HG02588 (cell line): Measurements from ENCODE around the gene TPRG1L.

Source experiments
- ATAC-seq: cut with Tn5 transposase; IDR thresholded peaks from one replicate; pipeline ENCODE4 v1.9.1; 2021; ENCODE audit warnings: mild to moderate bottlenecking, moderate library complexity; ENCODE audit not compliant: unreplicated experiment

Gene TPRG1L

DNA sequence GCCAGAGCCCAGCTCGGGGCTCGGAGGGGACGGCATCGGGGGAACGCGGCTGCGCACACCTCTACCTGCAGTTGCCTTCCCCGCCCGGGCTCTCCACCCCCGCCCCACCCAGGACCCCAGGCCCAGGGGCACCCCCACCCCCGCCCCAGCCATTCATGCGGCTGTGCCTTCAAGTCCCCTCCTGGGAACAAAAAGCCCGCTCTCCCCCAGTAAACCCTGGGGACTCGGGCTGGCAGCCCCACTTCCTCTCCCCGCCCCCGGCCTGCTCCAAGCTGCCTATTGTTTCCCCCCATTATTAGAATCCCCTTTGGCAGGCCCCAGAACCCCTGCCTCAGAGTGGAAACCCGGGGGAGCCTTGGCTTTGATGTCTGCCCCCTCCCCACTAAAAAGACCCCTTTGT lies 31.5 kb upstream of the TPRG1L start:
- ATAC-seq: no peak

DNA sequence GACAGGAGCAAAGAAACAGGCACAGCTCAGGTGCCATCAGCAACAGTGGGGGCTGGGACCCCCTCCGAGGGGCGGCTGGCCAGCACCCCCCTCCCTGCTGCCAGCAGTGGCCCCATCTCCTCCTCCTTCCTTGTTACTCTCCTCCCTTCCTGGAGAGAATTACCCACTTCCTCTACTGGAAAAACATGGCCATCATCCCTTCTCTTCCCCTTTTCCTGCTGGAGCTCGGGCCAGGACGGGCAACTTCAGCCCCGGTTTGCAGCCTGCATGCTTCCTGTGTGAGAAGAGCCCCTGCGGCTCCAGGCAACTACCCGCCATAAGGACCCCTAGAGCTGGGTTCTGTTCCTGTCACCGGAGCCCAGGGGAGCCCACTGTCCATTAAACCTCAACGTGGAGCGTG lies 31.1 kb upstream of the TPRG1L start:
- no peak for ATAC-seq

DNA sequence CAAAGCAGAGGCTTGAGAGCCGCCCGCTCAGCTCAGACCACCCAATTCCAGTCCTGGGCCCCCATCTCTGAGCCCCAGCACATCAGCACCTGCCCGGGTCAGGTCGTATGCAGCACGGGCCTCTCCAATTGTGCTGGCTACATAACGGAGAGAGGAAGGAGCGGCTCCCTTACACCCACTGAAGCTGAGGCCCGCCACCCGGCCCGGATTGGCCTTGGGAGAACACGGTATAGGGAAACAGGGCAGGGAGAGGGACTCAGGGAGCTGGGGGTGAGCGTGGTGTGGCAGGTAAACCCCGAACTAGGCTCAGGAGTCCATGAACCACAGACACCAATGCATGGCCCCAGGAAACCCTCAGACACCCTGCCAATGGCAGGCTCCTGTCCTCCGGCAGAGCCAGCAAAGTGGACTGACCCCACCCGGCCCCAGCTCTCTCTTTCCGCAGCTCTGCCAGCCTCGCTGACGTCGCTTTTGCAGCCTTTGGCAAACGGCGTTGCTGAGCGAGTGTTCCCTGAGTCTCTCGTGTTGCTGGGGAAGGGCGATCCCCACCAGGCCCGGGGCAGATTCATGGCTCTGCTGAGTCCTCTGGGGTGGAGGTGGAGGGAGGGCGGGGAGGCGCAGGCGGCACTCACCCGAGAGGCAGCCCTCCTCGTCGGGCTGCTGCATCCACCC lies 30.0 kb upstream of the TPRG1L start:
- no peak for ATAC-seq

DNA sequence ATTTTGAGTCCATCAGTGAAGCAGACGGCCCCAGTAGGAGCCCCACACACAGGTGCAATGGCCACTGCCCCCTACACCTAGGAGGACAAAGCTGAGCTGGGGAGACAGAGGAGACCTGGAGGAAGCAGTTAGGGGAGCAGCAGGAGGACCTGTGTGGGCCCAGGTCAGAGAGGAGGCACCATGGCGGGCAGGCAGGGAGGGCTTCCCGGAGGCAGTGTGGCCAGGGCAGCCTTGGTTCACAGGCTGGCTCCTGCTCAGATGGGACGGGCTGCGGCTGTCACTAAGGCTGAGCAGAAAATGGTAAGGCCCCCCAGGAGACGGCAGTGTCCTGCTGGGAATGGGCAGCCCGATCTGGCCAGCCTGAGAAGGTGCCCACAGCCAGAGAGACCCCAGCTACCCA lies 28.9 kb upstream of the TPRG1L start:
- no peak for ATAC-seq

DNA sequence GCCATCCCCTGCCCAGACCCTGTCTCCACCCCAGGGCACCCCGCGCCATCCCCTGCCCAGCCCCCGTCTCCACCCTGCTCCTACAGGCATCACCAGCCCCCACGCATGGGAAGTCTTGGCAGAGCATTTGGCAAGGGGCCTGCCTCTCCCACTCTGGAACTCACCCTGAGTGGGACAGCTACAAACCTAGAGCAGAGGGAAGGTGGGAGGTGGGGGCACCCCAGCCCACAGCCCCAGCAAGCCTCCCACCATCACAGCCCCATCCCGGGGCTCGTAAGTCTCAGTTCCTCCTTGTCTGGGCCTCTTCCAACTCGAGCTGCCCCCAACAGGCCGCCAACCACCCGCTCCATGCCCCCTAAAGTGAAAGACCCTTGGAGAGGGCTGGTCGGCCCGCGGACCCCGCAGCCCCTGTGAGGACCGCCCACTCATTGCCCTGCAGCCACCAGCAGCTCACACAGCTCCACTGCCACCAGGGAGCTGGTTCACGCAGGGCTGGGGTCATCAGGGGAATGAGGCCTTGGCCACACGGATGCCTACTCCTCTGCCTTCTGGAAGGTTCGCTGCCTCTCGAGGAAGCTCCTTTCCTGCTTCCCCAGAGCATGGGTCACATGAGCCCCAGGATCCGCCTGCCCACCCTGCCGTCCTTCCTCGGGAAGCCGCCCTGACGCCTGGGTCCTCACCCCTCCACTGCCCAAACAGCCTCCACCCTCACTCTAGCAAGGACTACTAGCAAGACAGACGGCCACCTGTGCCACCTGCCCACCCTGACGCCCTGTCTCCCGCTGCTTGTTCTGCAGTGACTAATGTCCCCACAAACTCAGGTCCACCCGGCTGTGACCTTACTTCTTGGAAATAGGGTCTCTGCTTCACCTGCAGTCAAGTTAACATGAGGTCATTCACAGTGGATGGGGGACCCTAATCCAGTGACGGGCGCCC lies 27.9 kb upstream of the TPRG1L start:
- ATAC-seq: no peak

DNA sequence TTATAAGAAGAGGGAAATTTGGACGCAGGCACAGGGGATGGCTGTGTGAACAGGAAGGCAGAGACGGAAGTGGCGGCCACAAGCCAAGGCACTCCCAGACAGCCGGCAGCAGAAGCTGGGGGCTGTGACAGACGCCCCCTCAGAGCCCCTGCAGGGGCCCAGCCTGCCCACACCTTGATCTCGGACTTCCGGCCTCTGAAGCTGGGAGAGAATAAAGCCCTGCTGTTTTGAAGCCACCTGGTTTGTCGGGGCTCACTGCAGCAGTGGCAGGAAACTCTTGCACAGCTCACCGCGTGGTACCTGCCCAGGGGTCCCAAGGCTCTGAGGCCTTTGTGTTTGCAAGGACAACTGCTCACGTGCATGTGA lies 27.2 kb upstream of the TPRG1L start:
- ATAC-seq: no peak

DNA sequence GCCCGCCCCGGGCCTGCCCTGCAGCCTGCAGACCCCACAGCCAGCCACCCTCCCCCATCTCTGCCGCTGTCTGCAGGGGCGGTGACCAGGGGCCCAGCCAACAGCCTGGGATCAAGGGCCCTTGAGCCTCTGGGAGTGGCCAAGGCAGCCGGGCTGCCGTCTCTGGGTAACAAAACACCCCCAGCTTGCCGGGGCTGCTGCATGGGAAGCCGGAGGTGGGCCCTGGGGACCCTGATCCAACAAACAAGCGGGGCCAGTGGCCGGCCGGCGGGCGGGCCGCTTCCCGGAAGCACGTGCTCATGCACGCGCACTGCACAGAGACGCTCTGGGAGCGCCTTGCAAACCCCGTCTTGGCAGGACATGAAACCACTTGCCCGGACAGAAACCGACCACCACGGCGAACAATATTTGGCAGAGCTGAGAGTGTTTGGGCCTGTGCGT lies 26.7 kb upstream of the TPRG1L start:
- ATAC-seq: no peak

DNA sequence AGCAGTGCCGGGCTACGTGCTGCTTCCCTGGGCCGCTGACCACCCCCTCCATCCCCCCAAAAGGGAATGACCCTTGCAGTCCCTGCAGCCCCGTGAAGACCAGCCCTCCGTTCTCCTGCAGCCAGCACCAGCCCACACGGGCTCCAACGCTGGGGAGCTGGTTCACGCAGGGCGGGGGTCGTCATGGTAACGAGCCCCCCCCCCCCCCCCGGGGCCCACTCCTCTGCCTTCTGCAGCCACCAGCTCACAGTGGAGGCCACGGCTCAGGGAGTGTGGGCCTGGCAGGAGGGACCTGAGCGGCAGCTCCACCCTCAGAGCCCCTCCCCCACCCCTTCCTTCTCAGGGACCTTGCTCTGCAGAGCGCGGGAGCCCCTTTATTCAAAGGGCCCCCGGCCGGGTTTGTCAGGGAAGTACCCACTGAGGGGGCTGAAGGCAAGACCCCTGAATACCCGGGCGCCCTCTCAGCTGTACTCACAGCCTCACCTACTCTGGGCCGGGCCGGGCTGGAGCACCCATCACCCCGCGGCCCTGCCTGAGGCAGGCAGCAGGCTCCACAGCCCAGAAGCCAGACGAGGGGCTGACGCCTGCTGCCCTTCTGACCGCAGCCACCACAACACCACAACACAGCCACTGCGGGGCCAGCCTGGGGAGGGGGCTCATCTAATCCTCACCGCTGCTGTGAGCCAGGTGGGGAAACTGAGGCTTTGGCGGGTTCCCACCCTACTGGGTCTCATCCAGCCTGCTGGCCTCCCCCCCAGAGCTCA lies 26.1 kb upstream of the TPRG1L start:
- ATAC-seq: no peak

DNA sequence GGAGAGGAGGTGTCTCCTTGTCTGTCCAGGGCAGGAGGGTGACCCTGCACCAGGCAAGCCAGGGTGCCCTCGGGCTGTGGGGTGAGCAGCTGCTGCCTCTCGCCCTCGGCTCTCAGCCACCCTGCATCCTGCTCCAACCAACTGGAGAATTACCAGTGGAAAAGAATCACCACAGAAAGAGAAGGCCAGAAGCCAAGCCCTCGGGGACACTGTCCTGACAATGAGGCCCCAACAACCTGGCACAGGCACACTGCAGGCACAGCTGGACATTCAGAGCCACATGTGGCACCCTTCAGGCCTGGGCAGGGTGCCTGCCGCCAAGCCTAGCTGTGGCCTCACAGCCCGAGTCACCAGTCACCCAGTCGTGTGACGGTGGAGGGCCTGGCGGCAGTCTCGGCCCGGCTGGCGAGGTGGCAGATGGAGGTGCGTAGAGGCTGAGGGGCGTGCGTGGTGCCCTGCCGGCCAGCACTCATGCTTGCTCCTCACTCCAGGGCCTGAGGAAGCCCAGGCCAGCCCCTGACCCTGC lies 25.5 kb upstream of the TPRG1L start:
- no peak for ATAC-seq

DNA sequence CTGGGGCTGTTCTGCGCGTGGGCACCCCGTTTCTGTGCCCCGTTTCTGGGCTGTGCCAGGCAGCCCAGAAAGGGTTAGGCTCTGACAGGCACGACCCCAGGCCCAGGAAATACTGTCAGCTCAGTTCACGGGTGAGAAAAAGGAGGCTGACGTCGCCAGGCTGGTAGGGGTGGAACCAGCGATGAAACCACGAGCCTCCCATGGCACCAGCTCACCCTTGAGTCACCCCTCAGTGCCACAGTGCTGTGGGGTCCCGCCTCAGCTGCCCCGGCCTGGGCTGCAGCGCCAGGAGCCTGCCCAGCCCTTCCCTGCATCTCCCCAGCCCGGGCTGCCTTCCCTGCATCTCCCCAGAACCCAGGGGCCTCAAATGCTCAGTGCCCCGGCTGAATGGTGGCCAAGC lies 25.0 kb upstream of the TPRG1L start:
- no peak for ATAC-seq

DNA sequence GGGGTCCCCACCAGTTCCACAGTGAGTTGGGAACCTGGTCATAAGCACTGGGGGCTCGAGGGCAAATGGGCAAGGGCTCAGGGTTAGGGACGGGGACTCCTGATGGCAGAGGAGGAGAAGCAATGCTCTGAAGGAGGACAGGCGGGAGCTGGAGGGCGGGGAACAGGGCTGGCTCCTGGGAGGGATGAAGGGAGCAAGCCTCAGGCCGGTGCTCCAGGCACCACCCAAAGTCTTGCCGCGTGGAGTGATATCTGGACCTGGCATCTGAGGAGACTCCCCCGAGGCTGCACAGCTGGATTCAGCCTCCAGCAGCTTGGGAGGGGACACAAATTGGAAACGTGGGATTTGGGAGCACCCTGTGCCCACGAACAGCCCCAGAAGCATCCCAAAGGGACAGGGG lies 24.5 kb upstream of the TPRG1L start:
- no peak for ATAC-seq

DNA sequence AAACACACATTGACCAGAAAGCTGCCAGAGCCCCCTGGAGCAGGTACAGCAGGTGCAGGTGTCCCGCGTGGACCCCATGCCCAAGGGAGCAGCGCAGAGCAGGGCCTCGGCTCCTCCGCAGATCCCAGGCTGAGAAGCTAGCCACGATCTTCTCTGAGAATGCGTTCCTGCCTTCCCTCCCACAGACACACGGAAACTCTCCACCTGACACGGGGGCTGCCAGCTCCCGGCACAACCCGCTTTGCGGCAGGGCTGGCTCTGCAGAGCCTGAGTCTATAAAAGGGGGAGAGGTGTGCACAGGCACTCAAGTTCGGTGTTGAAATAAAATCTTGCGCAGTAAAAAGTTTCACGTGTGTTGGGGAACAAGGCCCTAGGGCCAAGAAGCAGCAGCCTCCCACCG lies 23.1 kb upstream of the TPRG1L start:
- ATAC-seq: no peak

DNA sequence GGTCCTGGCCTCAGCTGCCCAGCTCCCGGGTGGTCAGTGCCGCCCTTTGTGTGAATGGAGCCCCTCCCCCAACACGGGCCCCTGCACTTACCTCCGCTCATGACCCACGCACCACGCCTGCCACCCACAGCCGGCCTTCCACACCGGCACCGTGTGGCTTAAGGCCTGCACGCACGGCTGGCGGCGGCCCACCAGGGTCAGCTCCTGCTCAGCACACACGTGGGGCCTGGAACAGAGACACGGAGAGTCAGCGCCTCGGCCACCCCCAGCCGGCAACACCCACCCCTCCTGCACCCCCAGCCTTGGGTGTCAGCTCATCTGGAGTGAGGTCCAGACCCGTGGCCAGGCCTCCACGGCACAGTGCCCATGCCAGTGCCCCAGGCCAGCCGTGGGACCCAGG lies 22.4 kb upstream of the TPRG1L start:
- ATAC-seq: no peak

DNA sequence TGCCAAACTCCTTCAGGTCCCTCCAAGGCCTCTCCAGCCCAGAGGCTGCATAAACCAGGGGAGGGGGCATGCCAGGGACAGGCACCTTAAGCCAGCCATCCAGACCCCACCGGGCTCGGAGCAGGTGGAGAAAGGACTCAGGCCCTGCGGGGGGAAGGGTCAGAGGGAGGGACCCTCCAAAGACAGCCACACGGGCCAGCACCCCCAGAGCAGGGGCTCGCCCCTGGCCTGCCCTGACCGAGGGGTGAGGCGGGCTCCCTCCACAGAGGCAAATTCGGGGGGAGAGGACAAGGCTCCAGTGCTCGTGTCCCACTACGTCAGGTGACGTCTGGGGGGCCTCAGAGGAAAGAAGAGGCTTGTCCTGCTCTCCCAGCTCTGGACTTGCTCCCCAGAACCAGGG lies 21.7 kb upstream of the TPRG1L start:
- no peak for ATAC-seq

DNA sequence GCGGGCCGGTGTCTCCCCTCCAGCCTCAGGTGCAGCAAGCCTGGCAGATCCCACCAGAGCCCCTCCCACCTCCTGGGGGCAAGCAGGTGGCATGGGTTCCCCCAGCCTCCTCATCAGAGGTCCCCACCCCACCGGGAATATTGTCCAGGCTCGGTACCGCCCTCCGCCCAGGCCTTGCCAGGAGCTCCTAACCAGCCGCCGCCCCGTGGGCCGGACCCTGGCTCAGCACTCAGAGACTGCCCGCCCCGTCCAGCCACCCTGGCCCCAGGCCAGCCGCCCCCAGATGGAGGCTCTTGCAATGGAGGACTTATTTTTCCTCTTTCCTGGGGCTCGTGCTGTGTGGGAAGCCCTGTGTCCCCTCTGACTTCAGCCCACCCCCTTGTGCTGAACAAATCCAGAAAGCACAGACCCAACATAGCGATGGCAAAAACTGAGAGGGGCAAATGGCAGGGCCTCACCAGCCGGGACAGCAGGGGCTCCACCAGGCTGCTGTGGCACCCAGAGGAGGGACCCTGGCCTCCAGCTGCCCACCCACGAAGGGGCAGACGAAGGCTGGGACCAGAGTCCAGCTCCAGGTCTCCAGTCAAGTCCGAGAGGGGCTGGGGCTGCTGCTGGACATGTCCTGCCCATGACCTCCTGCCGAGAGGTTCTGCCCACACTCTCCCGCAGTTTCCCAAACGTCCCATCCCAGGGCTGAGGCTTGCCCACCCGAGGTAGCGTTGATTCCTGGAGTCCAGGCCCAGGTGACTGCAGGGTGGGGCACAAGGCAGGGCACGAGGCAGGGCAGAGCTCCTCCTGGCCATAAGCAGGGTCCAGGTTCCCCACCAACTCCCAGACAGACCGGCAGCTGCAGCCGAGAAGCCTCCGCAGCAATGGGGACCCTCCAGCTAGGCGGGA lies 21.0 kb upstream of the TPRG1L start:
- ATAC-seq: no peak

DNA sequence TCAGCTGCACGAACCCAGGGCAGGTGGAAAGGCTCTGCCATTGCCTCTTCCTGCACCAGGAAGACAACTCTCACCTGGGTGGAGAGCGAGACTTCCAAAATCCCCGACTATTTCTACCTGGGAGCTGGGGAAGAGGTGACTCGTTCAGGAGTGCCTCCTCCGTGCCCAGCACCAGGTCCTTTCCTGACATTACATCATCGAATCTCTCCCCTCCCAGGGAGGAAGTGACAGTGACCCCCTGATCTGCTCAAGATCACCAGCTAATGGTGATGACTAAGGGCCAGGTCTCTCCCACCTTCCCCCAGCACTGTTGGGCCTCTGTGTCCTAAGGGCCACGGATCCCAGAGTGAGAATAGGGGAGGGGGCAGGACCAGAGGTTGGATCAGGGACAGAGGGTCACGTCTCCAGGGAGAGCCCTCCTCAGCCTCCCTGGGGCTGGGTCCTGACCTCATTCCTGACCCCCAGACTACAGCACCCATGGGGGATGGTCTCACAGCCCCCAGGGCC lies 20.3 kb upstream of the TPRG1L start:
- ATAC-seq: no peak

DNA sequence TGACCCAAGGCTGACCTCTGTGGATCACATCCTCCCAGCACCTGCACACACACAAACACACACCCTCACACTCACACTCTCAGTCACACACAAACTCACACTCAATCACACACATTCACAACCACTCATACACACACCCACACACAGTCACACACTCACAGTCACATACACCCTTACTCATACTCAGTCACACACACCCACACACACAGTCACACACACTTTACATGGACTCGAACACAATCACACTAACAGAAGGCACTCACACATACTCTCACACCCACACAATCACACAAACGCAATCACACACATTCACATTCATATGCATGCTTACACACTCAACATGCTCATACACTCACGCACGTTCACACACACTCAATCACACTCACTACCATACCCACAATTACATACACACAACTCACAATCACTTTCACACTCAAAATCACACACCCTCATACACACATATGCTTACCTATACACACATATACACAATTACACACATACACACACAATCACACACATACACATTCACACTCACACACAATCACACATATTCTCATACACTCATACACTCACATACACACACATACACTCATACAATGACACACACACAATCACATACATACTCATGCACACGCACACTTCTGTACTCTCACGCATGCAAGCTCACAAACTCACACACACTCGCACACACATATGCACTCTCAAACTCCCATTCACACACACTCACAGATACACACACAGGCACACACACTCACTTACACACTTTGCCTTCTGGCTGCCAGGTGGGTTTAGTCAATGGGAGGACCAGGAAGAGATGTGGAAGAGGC lies 19.6 kb upstream of the TPRG1L start:
- ATAC-seq: no peak

DNA sequence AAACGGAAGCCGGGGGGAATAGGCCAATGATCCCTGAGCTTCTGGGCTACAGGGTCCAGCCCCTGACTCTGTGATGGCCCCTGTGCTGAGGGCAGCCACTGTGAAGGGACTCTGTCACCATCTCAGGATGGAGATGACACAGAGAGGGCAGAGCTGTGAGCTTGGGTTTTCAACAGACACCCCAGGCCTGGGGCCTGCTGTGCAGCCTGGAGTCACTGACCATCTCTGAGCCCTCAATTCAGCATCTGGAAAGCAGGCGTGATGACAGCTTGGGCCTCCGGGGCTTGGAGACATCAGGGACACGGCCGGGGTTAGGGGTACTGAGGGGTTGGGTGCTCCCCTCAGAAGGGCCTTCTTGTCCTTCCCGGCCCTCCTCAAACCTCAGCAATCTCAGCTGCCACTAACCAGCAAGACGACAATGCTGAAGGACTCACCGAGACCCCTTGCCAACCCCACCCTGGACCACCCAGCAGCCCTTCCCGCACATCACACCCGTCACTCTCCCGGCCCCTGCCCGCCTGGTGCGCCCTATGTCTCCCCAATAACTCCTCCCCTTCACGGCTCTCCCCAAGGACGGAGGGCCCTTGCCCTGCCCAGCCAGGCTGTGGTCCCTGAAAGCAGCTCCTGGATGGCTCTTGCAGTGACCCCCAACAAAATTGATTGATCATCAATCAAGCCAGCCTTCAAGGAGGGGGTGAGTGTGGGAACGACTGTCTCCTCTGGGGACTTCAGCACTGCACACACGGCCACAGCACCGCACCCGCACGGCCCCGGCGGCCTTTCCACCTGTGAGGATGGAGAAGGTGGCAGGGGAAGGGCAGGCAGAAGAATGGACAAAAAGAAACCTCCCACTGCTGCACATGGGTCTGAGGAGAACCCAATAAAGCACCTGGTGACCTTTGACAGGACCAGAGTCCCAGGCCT lies 17.8 kb upstream of the TPRG1L start:
- no peak for ATAC-seq
